ENCODE measurements around the gene TMED8.
A peak's percentile ranks its signal among the peaks of the same experiment; 100 is the strongest.

The TMED8 gene

GRCh38 chr14:77305696-77306095 is 71.2 kb downstream of the TMED8 start:
- H3K4me3 ChIP-seq (ENCODE audit: low read depth, low read length), result no peak overlapping the region
- TF ChIP-seq CTCF (IDR thresholded peaks at IDR 0.05; ENCODE audit: low read depth, low read length), result no peak
- no peak for DNase-seq (ENCODE audit: low read depth, low spot score)
- in situ Hi-C loops (cut with HindIII; ENCODE audit: low sequenced_read_pairs), result no loop called here

- peak; percentile 95 for DNase-seq (ENCODE audit: low read depth, low spot score)
- TF ChIP-seq CTCF (IDR thresholded peaks at IDR 0.05; ENCODE audit: low read depth, low read length), result no peak
- in situ Hi-C loops (cut with HindIII; ENCODE audit: low sequenced_read_pairs), result no loop called here
These were observed 73.3 kb downstream of the TMED8 start for GRCh38 chr14:77303417-77304156.

DNA sequence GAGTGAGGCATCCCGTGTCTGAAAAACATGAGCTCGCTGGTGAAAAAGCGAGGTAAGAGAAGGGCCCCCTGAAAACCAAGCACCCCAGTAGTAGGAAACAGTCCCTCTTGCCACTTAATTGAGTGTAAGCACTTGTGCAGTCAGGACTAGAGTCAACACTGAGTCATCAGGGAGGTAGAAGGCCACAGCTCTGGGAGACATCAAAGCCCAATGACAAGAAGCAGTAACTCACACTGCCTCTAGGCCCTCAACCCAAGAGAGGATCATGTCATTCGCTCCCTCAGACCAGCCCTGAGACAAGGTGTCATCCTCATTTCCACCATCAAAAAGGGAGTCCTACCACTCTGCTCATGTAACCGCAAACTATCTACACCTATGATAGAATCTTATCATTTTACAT is 74.0 kb downstream of the TMED8 start:
- in situ Hi-C loops (cut with HindIII; ENCODE audit: low sequenced_read_pairs), result no loop called here
- TF ChIP-seq CTCF (IDR thresholded peaks at IDR 0.05; ENCODE audit: low read depth, low read length), result no peak
- H3K4me3 ChIP-seq (ENCODE audit: low read depth, low read length), result no peak overlapping the region
- DNase-seq (ENCODE audit: low read depth, low spot score), result peak; percentile 62

More at GRCh38 chr14:77303417-77304156, 73.3 kb downstream of the TMED8 start:
- H3K4me3 ChIP-seq (ENCODE audit: low read depth, low read length), result no peak overlapping the region

- peak; percentile 88 for DNase-seq (ENCODE audit: low read depth, low spot score)
- in situ Hi-C loops (cut with HindIII; ENCODE audit: low sequenced_read_pairs), result no loop called here
- no peak overlapping the region for H3K4me3 ChIP-seq (ENCODE audit: low read depth, low read length)
- TF ChIP-seq CTCF (IDR thresholded peaks at IDR 0.05; ENCODE audit: low read depth, low read length), result peak; percentile 94
These were observed 75.8 kb downstream of the TMED8 start for GRCh38 chr14:77301103-77301502.

- in situ Hi-C loops (cut with HindIII; ENCODE audit: low sequenced_read_pairs), result no loop called here
- DNase-seq (ENCODE audit: low read depth, low spot score), result no peak
- H3K4me3 ChIP-seq (ENCODE audit: low read depth, low read length), result no peak overlapping the region
- no peak for TF ChIP-seq CTCF (IDR thresholded peaks at IDR 0.05; ENCODE audit: low read depth, low read length)
These were observed 77.1 kb downstream of the TMED8 start for GRCh38 chr14:77299771-77300170.

DNA sequence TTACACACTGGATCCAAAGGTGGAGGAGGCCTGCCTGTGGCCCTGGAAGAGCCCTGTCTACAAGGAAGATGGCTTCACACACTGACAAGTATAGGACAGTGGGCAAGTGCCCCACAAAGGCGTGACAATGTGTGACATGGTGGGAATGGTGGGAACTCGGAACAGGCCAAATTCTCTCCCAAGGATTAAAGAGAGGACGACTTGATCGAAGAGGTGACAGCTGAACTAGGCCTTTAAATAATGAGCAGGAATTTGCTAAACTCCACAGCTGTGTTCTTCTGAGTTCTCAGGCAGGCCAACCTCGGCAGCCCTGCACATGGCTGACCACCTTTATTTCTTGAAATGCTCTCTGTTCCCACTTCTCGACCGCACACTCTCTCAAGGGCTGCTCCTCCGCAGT is 80.0 kb downstream of the TMED8 start:
- no peak overlapping the region for H3K4me3 ChIP-seq (ENCODE audit: low read depth, low read length)
- TF ChIP-seq CTCF (IDR thresholded peaks at IDR 0.05; ENCODE audit: low read depth, low read length), result no peak
- DNase-seq (ENCODE audit: low read depth, low spot score), result no peak
- in situ Hi-C loops (cut with HindIII; ENCODE audit: low sequenced_read_pairs), result no loop called here
